IMR-90 (cell line): ENCODE data around the gene VSIR. TPM values are rescaled to one million over a fixed set of nuclear protein-coding genes. Genes with fewer than 3 reads are reported as not detected.

Experiments used
- ATAC-seq: fragments of 200-7000 bp; cut with Tn5 transposase; 2 replicates; pipeline ENCODE4 v1.9.1; 2020; ENCODE audit warnings: low read depth, mild to moderate bottlenecking, moderate library complexity
- BruUV-seq: library from RNA; stranded (reverse); fragments of 400-500 nt; replicated peaks from 2 replicates; lab custom pipeline; 2021; lab: Mats Ljungman, UMichigan
- CTCF ChIA-PET: fragments of 300-600 bp; formaldehyde crosslinking; extraction: SDS; loops from one replicate; lab custom pipeline; 2021; ENCODE audit warnings: antibody characterized with exemption; lab: Yijun Ruan, JAX
- POLR2A ChIA-PET: fragments of 300-600 bp; sonication (Branson Sonifier 250); formaldehyde crosslinking; loops from one replicate; lab custom pipeline; 2022; ENCODE audit warnings: antibody characterized with exemption; ENCODE audit not compliant: unreplicated experiment; lab: Charles Lee
- DNase-seq: peaks from one replicate; pipeline ENCODE4 v3.0.0; 2013
- H2AFZ ChIP-seq: replicated peaks from 2 replicates; pipeline ENCODE3; 2013; ENCODE audit warnings: low read length, mild to moderate bottlenecking; ENCODE audit not compliant: poor library complexity
- H2AK5ac ChIP-seq: 2 replicates; pipeline ENCODE4 v1.6.1; 2013; ENCODE audit warnings: low read depth, low read length, inconsistent platforms
- H2AK9ac ChIP-seq: replicated peaks from 2 replicates; pipeline ENCODE3; 2013; ENCODE audit warnings: mild to moderate bottlenecking, low read depth, low read length, moderate library complexity; ENCODE audit not compliant: poor library complexity
- H2BK120ac ChIP-seq: 2 replicates; pipeline ENCODE4 v1.6.1; 2013; ENCODE audit warnings: low read depth, low read length, inconsistent platforms
- H2BK15ac ChIP-seq: 3 replicates; pipeline ENCODE4 v1.6.1; 2013; ENCODE audit warnings: low read depth, low read length, inconsistent platforms
- H2BK20ac ChIP-seq: 2 replicates; pipeline ENCODE4 v1.6.1; 2013; ENCODE audit warnings: low read depth, mild to moderate bottlenecking, inconsistent platforms, low read length, moderate library complexity
- H2BK5ac ChIP-seq: 2 replicates; pipeline ENCODE4 v1.6.1; 2013; ENCODE audit warnings: mild to moderate bottlenecking, low read depth, low read length, inconsistent platforms; ENCODE audit not compliant: poor library complexity, severe bottlenecking
- H3K14ac ChIP-seq: replicated peaks from 2 replicates; pipeline ENCODE4 v1.6.1; 2013; ENCODE audit warnings: low read depth, low read length, inconsistent platforms
- H3K18ac ChIP-seq: 2 replicates; pipeline ENCODE4 v1.6.1; 2013; ENCODE audit warnings: low read depth, low read length, control low read depth
- H3K23ac ChIP-seq: 2 replicates; pipeline ENCODE4 v1.6.1; 2013; ENCODE audit warnings: low read depth, low read length, inconsistent platforms
- H3K27ac ChIP-seq: 2 replicates; pipeline ENCODE4 v1.5.1; 2013; ENCODE audit warnings: mild to moderate bottlenecking, control low read depth, low read length; ENCODE audit not compliant: insufficient read depth
- H3K27me3 ChIP-seq: 2 replicates; pipeline ENCODE4 v1.6.1; 2013; ENCODE audit warnings: low read length; ENCODE audit not compliant: control insufficient read depth, insufficient read depth
- H3K36me3 ChIP-seq: 2 replicates; pipeline ENCODE4 v1.6.1; 2013; ENCODE audit warnings: low read length, mixed read lengths; ENCODE audit not compliant: control insufficient read depth, insufficient read depth
- H3K4ac ChIP-seq: 2 replicates; pipeline ENCODE4 v1.6.1; 2013; ENCODE audit warnings: low read depth, low read length, inconsistent platforms
- H3K4me1 ChIP-seq: 2 replicates; pipeline ENCODE4 v1.6.1; 2013; ENCODE audit warnings: low read length, mixed read lengths; ENCODE audit not compliant: control insufficient read depth, insufficient read depth
- H3K4me2 ChIP-seq: 2 replicates; pipeline ENCODE4 v1.6.1; 2013; ENCODE audit warnings: low read depth, mild to moderate bottlenecking, control low read depth, low read length, moderate library complexity
- H3K4me3 ChIP-seq: 2 replicates; pipeline ENCODE4 v1.5.1; 2013; ENCODE audit warnings: low read depth, mild to moderate bottlenecking, control low read depth, low read length, moderate library complexity; ENCODE audit not compliant: insufficient read depth
- H3K56ac ChIP-seq: 2 replicates; pipeline ENCODE4 v1.6.1; 2013; ENCODE audit warnings: low read length, inconsistent platforms; ENCODE audit not compliant: insufficient read depth; ENCODE audit errors: extremely low read depth
- H3K79me1 ChIP-seq, 2 experiments: 2 replicates each; pipeline ENCODE4 v1.6.1; 2013; ENCODE audit warnings: low read length in 2 of 2, inconsistent platforms in 1 of 2, low read depth in 1 of 2
- H3K9ac ChIP-seq: 2 replicates; pipeline ENCODE4 v1.6.1; 2013; ENCODE audit warnings: low read depth, low read length, control low read depth
- H3K9me1 ChIP-seq: 2 replicates; pipeline ENCODE4 v1.6.1; 2013; ENCODE audit warnings: low read length, inconsistent platforms; ENCODE audit not compliant: insufficient read depth
- H3K9me3 ChIP-seq: 2 replicates; pipeline ENCODE4 v1.6.1; 2013; ENCODE audit warnings: low read length; ENCODE audit not compliant: control insufficient read depth, insufficient read depth
- H4K20me1 ChIP-seq: 2 replicates; pipeline ENCODE4 v1.6.1; 2013; ENCODE audit warnings: low read length, inconsistent platforms; ENCODE audit not compliant: insufficient read depth
- H4K5ac ChIP-seq: 2 replicates; pipeline ENCODE4 v1.6.1; 2013; ENCODE audit warnings: mild to moderate bottlenecking, low read depth, low read length, control low read depth
- H4K8ac ChIP-seq, 2 experiments: 2 replicates each; pipeline ENCODE4 v1.6.1; 2013; ENCODE audit warnings: low read depth in 2 of 2, low read length in 2 of 2, control low read depth in 1 of 2, inconsistent platforms in 1 of 2
- H4K91ac ChIP-seq: 2 replicates; pipeline ENCODE4 v1.6.1; 2013; ENCODE audit warnings: low read depth, low read length, inconsistent platforms; ENCODE audit not compliant: insufficient read depth
- BHLHE40 ChIP-seq: fragments of 150-350 bp; IDR thresholded peaks from 2 replicates; pipeline ENCODE4 v1.6.1; 2016; ENCODE audit warnings: mild to moderate bottlenecking, low read depth, low read length
- CEBPB ChIP-seq: IDR thresholded peaks from 2 replicates; pipeline ENCODE4 v1.6.1; 2012; ENCODE audit warnings: low read depth, low read length, improper control_type of control experiment
- CHD1 ChIP-seq: IDR thresholded peaks from 2 replicates; pipeline ENCODE4 v1.6.1; 2012; ENCODE audit warnings: low read depth, low read length, improper control_type of control experiment
- CTCF ChIP-seq: conservative IDR thresholded peaks from 2 replicates; pipeline ENCODE4 v1.5.1; 2012; ENCODE audit warnings: mild to moderate bottlenecking, low read depth, low read length, improper control_type of control experiment
- FOS ChIP-seq: fragments of 150-350 bp; IDR thresholded peaks from 2 replicates; pipeline ENCODE4 v1.6.1; 2016; ENCODE audit warnings: low read depth, low read length
- MAFK ChIP-seq: IDR thresholded peaks from 2 replicates; pipeline ENCODE4 v1.6.1; 2012; ENCODE audit warnings: low read depth, low read length, improper control_type of control experiment
- MAZ ChIP-seq: IDR thresholded peaks from 2 replicates; pipeline ENCODE4 v1.6.1; 2012; ENCODE audit warnings: low read depth, mild to moderate bottlenecking, low read length, improper control_type of control experiment, moderate library complexity, borderline replicate concordance
- MXI1 ChIP-seq: IDR thresholded peaks from 2 replicates; pipeline ENCODE4 v1.6.1; 2012; ENCODE audit warnings: low read depth, mild to moderate bottlenecking, low read length, moderate library complexity, borderline replicate concordance
- NFE2L2 ChIP-seq: fragments of 150-350 bp; IDR thresholded peaks from 2 replicates; pipeline ENCODE4 v1.6.1; 2016; ENCODE audit warnings: low read depth, mild to moderate bottlenecking, low read length
- POLR2A ChIP-seq: IDR thresholded peaks from 2 replicates; pipeline ENCODE4 v1.6.1; 2012; ENCODE audit warnings: mild to moderate bottlenecking, low read depth, low read length
- RAD21 ChIP-seq: IDR thresholded peaks from 2 replicates; pipeline ENCODE4 v1.6.1; 2012; ENCODE audit warnings: low read length, improper control_type of control experiment
- RCOR1 ChIP-seq: IDR thresholded peaks from 2 replicates; pipeline ENCODE4 v1.6.1; 2012; ENCODE audit warnings: mild to moderate bottlenecking, low read length, improper control_type of control experiment; ENCODE audit not compliant: insufficient replicate concordance
- RFX5 ChIP-seq: IDR thresholded peaks from 2 replicates; pipeline ENCODE4 v1.8.0; 2012; ENCODE audit warnings: low read depth, mild to moderate bottlenecking, low read length, moderate library complexity
- SMC3 ChIP-seq: fragments of 150-350 bp; IDR thresholded peaks from 2 replicates; pipeline ENCODE4 v1.6.1; 2016; ENCODE audit warnings: low read depth, mild to moderate bottlenecking, antibody characterized with exemption, low read length, moderate library complexity
- USF2 ChIP-seq: fragments of 150-350 bp; IDR thresholded peaks from 2 replicates; pipeline ENCODE4 v1.6.1; 2017; ENCODE audit warnings: mild to moderate bottlenecking, antibody characterized with exemption, low read length, low read depth
- WGBS, 2 experiments: methylation state at CpG; one replicate each; pipeline versions ENCODE4 v1.1.5 to v1.1.7; 2013; ENCODE audit warnings: missing lambda C conversion rate in 2 of 2; ENCODE audit not compliant: insufficient read length in 1 of 2; ENCODE audit errors: extremely low coverage in 2 of 2; 5-methylcytosine and 5-hydroxymethylcytosine counted together
- dilution Hi-C: fragments of 300-500 bp; cut with HindIII; formaldehyde crosslinking; loops from one replicate; pipeline ENCODE4 v1.14.3; 2018; ENCODE audit warnings: low sequenced_read_pairs; ENCODE audit not compliant: unreplicated experiment
- in situ Hi-C: fragments of 300-500 bp; cut with MboI; formaldehyde crosslinking; loops from 3 replicates; pipeline ENCODE4 v1.14.3; 2019; ENCODE audit warnings: low sequenced_read_pairs, inconsistent platforms, mixed read lengths
- intact Hi-C: fragments of 100-400 bp; cut with micrococcal nuclease; formaldehyde crosslinking; loops from 2 replicates; pipeline ENCODE4 v1.10.0; 2022
- polyA plus RNA-seq, 3 experiments: library from polyadenylated mRNA; depleted of rRNA; stranded (reverse); fragments of >200 nt; gene quantifications; 2 replicates each; pipeline ENCODE4 v1.2.3, GENCODE V29; 2012; ENCODE audit warnings: low replicate concordance in 1 of 3
- total RNA-seq: library from RNA; depleted of rRNA; stranded (reverse); fragments of >200 nt; gene quantifications from 2 replicates; pipeline ENCODE4 v1.2.3, GENCODE V29; 2012

Gene VSIR
- total and polyA plus RNA-seq, 2 of the 4 experiments (the other 2 are of a cell fraction) = 5.0 to 23.8 TPM

- Histone ChIP-seq H4K91ac (no peak overlapping the region), H3K36me3 (peaks cover 44% of the 10 kb centered on the region), H3K27ac (no peak overlapping the region), H3K4me2 (no peak overlapping the region), H2AK9ac (no peak overlapping the region), H3K9ac (no peak overlapping the region), H2BK15ac (no peak overlapping the region), H3K79me1 (no peaks in the 10 kb centered on the region), H2BK5ac (no peak overlapping the region), H3K4ac (no peak overlapping the region), H3K18ac (no peak overlapping the region), H3K27me3 (no peaks in the 10 kb centered on the region), H2AFZ (no peak overlapping the region), H4K8ac (no peak overlapping the region), H2BK20ac (no peak overlapping the region), H4K5ac (no peak overlapping the region), H2BK120ac (no peak overlapping the region), H3K4me1 (no peaks in the 10 kb centered on the region), H3K4me3 (no peak overlapping the region), H4K20me1 (peaks cover 22% of the 10 kb centered on the region), H3K56ac (no peak overlapping the region), H2AK5ac (no peak overlapping the region), H3K9me3 (no peaks in the 10 kb centered on the region), H3K9me1 (no peaks in the 10 kb centered on the region), H3K23ac (no peak overlapping the region), H3K14ac (no peak overlapping the region)
- 88% methylated on average over 11 of the region's 26 CpGs; no CpG with 5 or more reads in 1 of the 2 experiments for WGBS, 2 experiments
- ChIA-PET POLR2A (no interaction called here), CTCF (interaction anchor here (1.4 kb wide), 1 partner anchor 118 kb away, joined by 5 read pairs; no protein-coding TSS in a partner anchor)
- no peak for DNase-seq
- ATAC-seq = no peak
- no TSS peak for BruUV-seq
- no peak for TF ChIP-seq MAFK
- no peak for TF ChIP-seq MAZ
- no peak for TF ChIP-seq RCOR1
- TF ChIP-seq CEBPB = no peak
- no peak for TF ChIP-seq CHD1
- TF ChIP-seq BHLHE40 = no peak
- TF ChIP-seq FOS = no peak
- TF ChIP-seq POLR2A = no peak
- no peak for TF ChIP-seq SMC3
- no peak for TF ChIP-seq CTCF
- no peak for TF ChIP-seq MXI1
- TF ChIP-seq RFX5 = no peak
- no peak for TF ChIP-seq RAD21
- TF ChIP-seq NFE2L2 = no peak
- no peak for TF ChIP-seq USF2
- dilution Hi-C loops (no loop called here), intact Hi-C loops (loop anchor here (5.0 kb wide), 2 partner anchors 103 to 118 kb away; no protein-coding TSS in a partner anchor), in situ Hi-C loops (loop anchor here (10.0 kb wide), 2 partner anchors 430 to 500 kb away; partner anchors contain the start of gene SLC29A3)
These were observed 41.6 kb upstream of the VSIR start for GRCh38 chr10:71814922-71815411.
